Kidney epithelial cell (primary cell): ENCODE data around the gene CHI3L1. TPM values are rescaled to one million over a fixed set of nuclear protein-coding genes. Genes with fewer than 3 reads are reported as not detected.

Experiments
- DNase-seq: peaks from one replicate; pipeline ENCODE4 v3.0.0-alpha.2; 2010; ENCODE audit warnings: low read depth
- H3K27me3 ChIP-seq: 2 replicates; pipeline ENCODE4 v1.6.0; 2011; ENCODE audit warnings: low read length; ENCODE audit not compliant: control insufficient read depth, insufficient read depth
- H3K36me3 ChIP-seq: 2 replicates; pipeline ENCODE4 v1.5.1; 2011; ENCODE audit warnings: low read length; ENCODE audit not compliant: control insufficient read depth, insufficient read depth
- H3K4me3 ChIP-seq: 2 replicates; pipeline ENCODE4 v1.5.1; 2011; ENCODE audit warnings: low read depth, mild to moderate bottlenecking, control low read depth, low read length
- CTCF ChIP-seq: IDR thresholded peaks from 2 replicates; pipeline ENCODE4 v1.5.1; 2011; ENCODE audit warnings: mild to moderate bottlenecking, moderate library complexity, low read length, control low read depth, inconsistent platforms; ENCODE audit not compliant: insufficient read depth, poor library complexity, severe bottlenecking
- total RNA-seq: library from RNA; depleted of rRNA; stranded (reverse); fragments of >200 nt; gene quantifications from 2 replicates; pipeline ENCODE4 v1.2.3, GENCODE V29; 2015

Gene CHI3L1
- total RNA-seq, 1 donor from 2014 or later, result 1.5 TPM

- Histone ChIP-seq H3K36me3 (no peaks in the 10 kb centered on the region), H3K4me3 (no peak overlapping the region), H3K27me3 (no peaks in the 10 kb centered on the region)
- no peak for DNase-seq
- TF ChIP-seq CTCF, result no peak
Measured at GRCh38 chr1:203153051-203153988, 33.2 kb downstream of the CHI3L1 start.

GRCh38 chr1:203152158-203153034, 34.1 kb downstream of the CHI3L1 start:
- TF ChIP-seq CTCF, result no peak
- DNase-seq, result peak; percentile 96
- H3K4me3 ChIP-seq, result no peak overlapping the region
- H3K36me3 ChIP-seq, result no peaks in the 10 kb centered on the region
- H3K27me3 ChIP-seq, result no peaks in the 10 kb centered on the region

GRCh38 chr1:203151362-203152157, 34.9 kb downstream of the CHI3L1 start:
- no peak for TF ChIP-seq CTCF
- no peak for DNase-seq
- Histone ChIP-seq H3K4me3 (no peak overlapping the region), H3K27me3 (no peaks in the 10 kb centered on the region), H3K36me3 (no peaks in the 10 kb centered on the region)

- Histone ChIP-seq H3K36me3 (no peaks in the 10 kb centered on the region), H3K27me3 (no peaks in the 10 kb centered on the region), H3K4me3 (no peak overlapping the region)
- TF ChIP-seq CTCF, result no peak
- DNase-seq, result no peak
Measured at GRCh38 chr1:203150511-203151297, 35.8 kb downstream of the CHI3L1 start.
